Spleen (tissue), 11 donors: ENCODE results near the gene MYO16. TPM values are rescaled to one million over a fixed set of nuclear protein-coding genes. Genes with fewer than 3 reads are reported as not detected.

ENCODE experiments used
- DNase-seq: peaks from one replicate; pipeline ENCODE4 v3.0.0-alpha.2; 2020
- H3K27ac ChIP-seq, 8 donors: fragments of 200-600 bp; sonication (generic) in 7 of 8; 1 replicate in 4 of 8; 2 replicates in 4 of 8; pipeline versions ENCODE4 v1.5.0 to v1.8.0; 2016 to 2021; ENCODE audit warnings: inconsistent platforms in 4 of 8, mild to moderate bottlenecking in 4 of 8, moderate library complexity in 1 of 8
- H3K27me3 ChIP-seq, 7 donors: fragments of 200-600 bp; sonication (generic) in 6 of 7; replicated peaks in 1 of 7; 1 replicate in 4 of 7; 2 replicates in 3 of 7; pipeline versions ENCODE4 v1.5.0 to v1.8.0; 2016 to 2021; ENCODE audit warnings: inconsistent platforms in 3 of 7, mild to moderate bottlenecking in 1 of 7
- H3K36me3 ChIP-seq, 6 donors: fragments of 200-600 bp; sonication (generic) in 5 of 6; 1 replicate in 4 of 6; 2 replicates in 2 of 6; pipeline versions ENCODE4 v1.5.0 to v1.8.0; 2016 to 2021; ENCODE audit warnings: inconsistent platforms in 2 of 6
- H3K4me1 ChIP-seq, 6 donors: fragments of 200-600 bp; sonication (generic) in 5 of 6; 1 replicate in 3 of 6; 2 replicates in 3 of 6; pipeline versions ENCODE4 v1.5.0 to v1.8.0; 2016 to 2021; ENCODE audit warnings: inconsistent platforms in 3 of 6
- H3K4me3 ChIP-seq, 8 donors: fragments of 200-600 bp; sonication (generic) in 7 of 8; 1 replicate in 4 of 8; 2 replicates in 4 of 8; pipeline versions ENCODE4 v1.5.0 to v1.8.0; 2016 to 2021; ENCODE audit warnings: inconsistent platforms in 4 of 8, mild to moderate bottlenecking in 4 of 8, moderate library complexity in 2 of 8
- H3K9me3 ChIP-seq, 8 donors: fragments of 200-600 bp; sonication (generic) in 7 of 8; 1 replicate in 4 of 8; 2 replicates in 4 of 8; pipeline versions ENCODE4 v1.5.0 to v1.8.0; 2016 to 2021; ENCODE audit warnings: inconsistent platforms in 4 of 8
- POLR2A ChIP-seq, 3 donors: fragments of 450-650 bp; IDR thresholded peaks; one replicate each; pipeline ENCODE4 v1.5.1; 2017; ENCODE audit warnings: antibody characterized with exemption in 3 of 3, mild to moderate bottlenecking in 1 of 3
- POLR2AphosphoS5 ChIP-seq, 3 donors: sonication (generic); formaldehyde crosslinking; IDR thresholded peaks; one replicate each; pipeline ENCODE4 v1.5.1; 2017; ENCODE audit warnings: antibody characterized with exemption in 3 of 3
- WGBS, 5 donors: extraction: QIAGEN DNeasy Blood & Tissue Kit in 3 of 5; methylation state at CpG; one replicate each; pipeline versions ENCODE4 v1.1.5 to v1.1.7; 2013 to 2018; 5-methylcytosine and 5-hydroxymethylcytosine counted together
- intact Hi-C: fragments of 100-400 bp; cut with DNase I; formaldehyde crosslinking; loops from one replicate; pipeline ENCODE4 v1.15.0; 2023; ENCODE audit warnings: low total_unique reads
- polyA plus RNA-seq, 3 donors: library from polyadenylated mRNA; stranded (reverse); fragments of 200-250 nt; gene quantifications; one replicate each; pipeline ENCODE4 v1.2.1, GENCODE V29; 2013
- total RNA-seq, 7 donors: library from RNA; depleted of rRNA in 3 of 7; stranded (reverse); fragments of >200 nt in 3 of 7; fragmentation: NEBNext Ultra II Directional in 4 of 7; extraction: Animal tissue kit (Norgen Biotek cat#: 25700) in 4 of 7; gene quantifications; one replicate each; pipeline versions ENCODE4 v1.1.0 to v1.2.1, GENCODE V29; 2016 to 2021
- TF ChIP-seq, protein P1 (sequence below), 11 experiments: fragments of 200-600 bp in 7 of 11; fragments of 450-650 bp in 4 of 11; sonication (generic) in 4 of 11; IDR thresholded peaks in 8 of 11; conservative IDR thresholded peaks in 3 of 11; 1 replicate in 7 of 11; 2 replicates in 4 of 11; pipeline versions ENCODE4 v1.4.0 to v1.8.0; 2016 to 2021; ENCODE audit warnings: antibody characterized with exemption in 11 of 11, inconsistent platforms in 4 of 11, mild to moderate bottlenecking in 1 of 11
- donor health status: healthy with polysubstance abuse.
- donor health status: DM: no; HTN: no; CAD: no; lungs with moderate emphysema.
- donor health status: DM: no; HTN: no; CAD: no.
- donor health status: Bipolar disorder and iron deficiency.
- donor health status: healthy.
- donor health status: DM: no; HTN: no; CAD: no.
- donor health status: DM: yes; HTN: yes; CAD: no.

The MYO16 gene
- total and polyA plus RNA-seq, 10 donors: 0.03 to 0.51 (median 0.26) TPM; not detected in 1

- 62 to 72% (median 64%) methylated on average over 5 of the region's 5 CpGs for WGBS, 5 donors
- peaks cover 0 to 7% (median 0%) of the 10 kb centered on the region in 8 donors for H3K9me3 ChIP-seq
- no peaks in the 10 kb centered on the region for H3K36me3 ChIP-seq
- TF ChIP-seq, protein P1, sequence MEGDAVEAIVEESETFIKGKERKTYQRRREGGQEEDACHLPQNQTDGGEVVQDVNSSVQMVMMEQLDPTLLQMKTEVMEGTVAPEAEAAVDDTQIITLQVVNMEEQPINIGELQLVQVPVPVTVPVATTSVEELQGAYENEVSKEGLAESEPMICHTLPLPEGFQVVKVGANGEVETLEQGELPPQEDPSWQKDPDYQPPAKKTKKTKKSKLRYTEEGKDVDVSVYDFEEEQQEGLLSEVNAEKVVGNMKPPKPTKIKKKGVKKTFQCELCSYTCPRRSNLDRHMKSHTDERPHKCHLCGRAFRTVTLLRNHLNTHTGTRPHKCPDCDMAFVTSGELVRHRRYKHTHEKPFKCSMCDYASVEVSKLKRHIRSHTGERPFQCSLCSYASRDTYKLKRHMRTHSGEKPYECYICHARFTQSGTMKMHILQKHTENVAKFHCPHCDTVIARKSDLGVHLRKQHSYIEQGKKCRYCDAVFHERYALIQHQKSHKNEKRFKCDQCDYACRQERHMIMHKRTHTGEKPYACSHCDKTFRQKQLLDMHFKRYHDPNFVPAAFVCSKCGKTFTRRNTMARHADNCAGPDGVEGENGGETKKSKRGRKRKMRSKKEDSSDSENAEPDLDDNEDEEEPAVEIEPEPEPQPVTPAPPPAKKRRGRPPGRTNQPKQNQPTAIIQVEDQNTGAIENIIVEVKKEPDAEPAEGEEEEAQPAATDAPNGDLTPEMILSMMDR (IDR thresholded peaks at IDR 0.05 in 8 of 11, conservative IDR thresholded peaks at IDR 0.05 in 3 of 11): no peak
- TF ChIP-seq POLR2A (IDR thresholded peaks at IDR 0.05) (no peak), POLR2AphosphoS5 (IDR thresholded peaks at IDR 0.05) (no peak)
- no peak overlapping the region for H3K4me3 ChIP-seq
- H3K4me1 ChIP-seq: peaks cover 0 to 9% (median 0%) of the 10 kb centered on the region in 6 donors
- intact Hi-C loops: loop anchor here (10.0 kb wide), 1 partner anchor 640 kb away; the partner anchor contains the start of gene IRS2
- H3K27ac ChIP-seq: no peak overlapping the region
- peaks cover 0 to 60% (median 19%) of the 10 kb centered on the region in 7 donors for H3K27me3 ChIP-seq
- DNase-seq: no peak
These were observed 515.5 kb downstream of the MYO16 start for GRCh38 chr13:109144693-109145437.

DNA sequence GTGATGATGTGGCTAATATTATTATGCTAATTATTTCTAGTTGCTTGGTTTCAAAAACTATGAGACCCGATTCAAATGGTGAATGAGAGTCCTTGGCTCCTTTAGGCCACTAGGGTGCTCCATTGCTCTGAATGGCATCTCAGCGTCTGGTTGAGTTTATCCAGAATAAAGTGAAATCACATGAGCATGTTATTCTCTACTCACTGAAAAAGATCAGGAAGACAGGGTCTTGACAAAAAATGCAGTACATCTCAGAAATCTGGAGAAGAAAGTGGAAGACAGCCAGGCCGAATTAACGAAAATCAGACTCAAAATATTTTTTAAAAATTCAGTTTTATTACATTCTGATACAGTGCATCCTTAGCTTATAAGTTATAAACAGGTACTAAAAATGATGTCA is 516.2 kb downstream of the MYO16 start:
- H3K4me3 ChIP-seq: no peak overlapping the region
- H3K9me3 ChIP-seq: no peaks in the 10 kb centered on the region
- TF ChIP-seq, protein P1 (IDR thresholded peaks at IDR 0.05 in 8 of 11, conservative IDR thresholded peaks at IDR 0.05 in 3 of 11): peak in 8 of 11 experiments; percentile 31 to 64 (median 55)
- TF ChIP-seq POLR2AphosphoS5 (IDR thresholded peaks at IDR 0.05): no peak
- H3K27ac ChIP-seq: no peak overlapping the region
- WGBS, 5 donors: 12 to 21% (median 14%) methylated on average over 4 of the region's 4 CpGs
- peaks cover 0 to 5% (median 0%) of the 10 kb centered on the region in 6 donors for H3K4me1 ChIP-seq
- DNase-seq: no peak
- no peaks in the 10 kb centered on the region for H3K36me3 ChIP-seq
- intact Hi-C loops: loop anchor here (10.0 kb wide), 1 partner anchor 639 kb away; the partner anchor contains the start of gene IRS2
- peaks cover 0 to 53% (median 12%) of the 10 kb centered on the region in 7 donors for H3K27me3 ChIP-seq

- Histone ChIP-seq H3K9me3 (no peaks in the 10 kb centered on the region), H3K27me3 (peaks cover 0 to 45% (median 4%) of the 10 kb centered on the region in 7 donors), H3K36me3 (no peaks in the 10 kb centered on the region), H3K4me3 (no peak overlapping the region), H3K4me1 (no peaks in the 10 kb centered on the region), H3K27ac (no peak overlapping the region)
- 78 to 98% (median 92%) methylated on average over 4 of the region's 4 CpGs for WGBS, 5 donors
- no peak for DNase-seq
- intact Hi-C loops: loop anchor here (10.0 kb wide), 1 partner anchor 638 kb away; the partner anchor contains the start of gene IRS2
- TF ChIP-seq POLR2A (IDR thresholded peaks at IDR 0.05) (no peak), POLR2AphosphoS5 (IDR thresholded peaks at IDR 0.05) (no peak)
- TF ChIP-seq, protein P1 (IDR thresholded peaks at IDR 0.05 in 8 of 11, conservative IDR thresholded peaks at IDR 0.05 in 3 of 11): no peak
These were observed 517.0 kb downstream of the MYO16 start for GRCh38 chr13:109146393-109146792.
